ENCODE data around the gene DCC.

DCC gene

GRCh38 chr18:52426462-52426861, 86.5 kb downstream of the DCC start:
- DNase-seq: no peak

- DNase-seq: no peak
Observed at GRCh38 chr18:52427521-52428175, 87.7 kb downstream of the DCC start.

- no peak for DNase-seq
Observed at GRCh38 chr18:52431683-52432082, 91.7 kb downstream of the DCC start.

GRCh38 chr18:52433797-52434196, 93.8 kb downstream of the DCC start:
- no peak for DNase-seq

- no peak for DNase-seq
Observed at GRCh38 chr18:52435301-52435700, 95.3 kb downstream of the DCC start.

- no peak for DNase-seq
Observed at GRCh38 chr18:52437161-52437560, 97.2 kb downstream of the DCC start.

- DNase-seq: no peak
Observed at GRCh38 chr18:52439457-52439856, 99.5 kb downstream of the DCC start.

- DNase-seq: no peak
Observed at GRCh38 chr18:52441794-52442193, 101.8 kb downstream of the DCC start.

- DNase-seq: no peak
Observed at GRCh38 chr18:52442686-52443085, 102.7 kb downstream of the DCC start.

GRCh38 chr18:52451256-52451655, 111.3 kb downstream of the DCC start:
- DNase-seq: no peak

GRCh38 chr18:52451851-52452250, 111.9 kb downstream of the DCC start:
- no peak for DNase-seq

- no peak for DNase-seq
Observed at GRCh38 chr18:52452427-52452826, 112.4 kb downstream of the DCC start.

- DNase-seq: no peak
Observed at GRCh38 chr18:52459890-52460289, 119.9 kb downstream of the DCC start.

- no peak for DNase-seq
Observed at GRCh38 chr18:52462853-52463252, 122.9 kb downstream of the DCC start.

- no peak for DNase-seq
Observed at GRCh38 chr18:52465391-52465790, 125.4 kb downstream of the DCC start.

GRCh38 chr18:52468496-52468895, 128.5 kb downstream of the DCC start:
- no peak for DNase-seq

GRCh38 chr18:52475325-52475724, 135.3 kb downstream of the DCC start:
- no peak for DNase-seq

GRCh38 chr18:52481116-52481515, 141.1 kb downstream of the DCC start:
- no peak for DNase-seq

- DNase-seq: no peak
Observed at GRCh38 chr18:52484977-52485376, 145.0 kb downstream of the DCC start.

GRCh38 chr18:52486052-52486451, 146.1 kb downstream of the DCC start:
- DNase-seq: no peak

- DNase-seq: no peak
Observed at GRCh38 chr18:52489396-52490306, 149.7 kb downstream of the DCC start.

- no peak for DNase-seq
Observed at GRCh38 chr18:52496426-52496825, 156.4 kb downstream of the DCC start.

GRCh38 chr18:52499016-52499415, 159.0 kb downstream of the DCC start:
- DNase-seq: no peak

GRCh38 chr18:52499644-52500043, 159.6 kb downstream of the DCC start:
- no peak for DNase-seq

Data from CD4-positive, alpha-beta T cell treated with Interleukin-15 for 1 hour (primary cell).